ENCODE data around the gene VANGL1.
"Not testable (repeated sequence)": the region's sequence is repeated elsewhere in the genome, so short reads cannot be mapped to it uniquely, and the experiment has no call there.

- TF ChIP-seq CTCF (conservative IDR thresholded peaks at IDR 0.05; ENCODE audit: low read depth, low read length); EZH2 (IDR thresholded peaks at IDR 0.05; ENCODE audit: low read length, unreplicated experiment): not testable (repeated sequence)
Measured at GRCh38 chr1:115633606-115634005, 8.2 kb upstream of the VANGL1 start.

Measured in PC-3 (cell line).